GM18951 (cell line): ENCODE measurements around the gene SYPL1.

Experiments
- POLR2A ChIP-seq: IDR thresholded peaks from 4 replicates; pipeline ENCODE4 v1.6.1; 2011; ENCODE audit warnings: mild to moderate bottlenecking; ENCODE audit not compliant: insufficient read length, insufficient read depth; ENCODE audit errors: extremely low read depth
- in situ Hi-C: fragments of 300-500 bp; cut with MboI; formaldehyde crosslinking; loops from one replicate; pipeline ENCODE4 v1.12.0; 2022; ENCODE audit warnings: low sequenced_read_pairs, mixed read lengths, inconsistent platforms; ENCODE audit not compliant: unreplicated experiment

The SYPL1 gene

DNA sequence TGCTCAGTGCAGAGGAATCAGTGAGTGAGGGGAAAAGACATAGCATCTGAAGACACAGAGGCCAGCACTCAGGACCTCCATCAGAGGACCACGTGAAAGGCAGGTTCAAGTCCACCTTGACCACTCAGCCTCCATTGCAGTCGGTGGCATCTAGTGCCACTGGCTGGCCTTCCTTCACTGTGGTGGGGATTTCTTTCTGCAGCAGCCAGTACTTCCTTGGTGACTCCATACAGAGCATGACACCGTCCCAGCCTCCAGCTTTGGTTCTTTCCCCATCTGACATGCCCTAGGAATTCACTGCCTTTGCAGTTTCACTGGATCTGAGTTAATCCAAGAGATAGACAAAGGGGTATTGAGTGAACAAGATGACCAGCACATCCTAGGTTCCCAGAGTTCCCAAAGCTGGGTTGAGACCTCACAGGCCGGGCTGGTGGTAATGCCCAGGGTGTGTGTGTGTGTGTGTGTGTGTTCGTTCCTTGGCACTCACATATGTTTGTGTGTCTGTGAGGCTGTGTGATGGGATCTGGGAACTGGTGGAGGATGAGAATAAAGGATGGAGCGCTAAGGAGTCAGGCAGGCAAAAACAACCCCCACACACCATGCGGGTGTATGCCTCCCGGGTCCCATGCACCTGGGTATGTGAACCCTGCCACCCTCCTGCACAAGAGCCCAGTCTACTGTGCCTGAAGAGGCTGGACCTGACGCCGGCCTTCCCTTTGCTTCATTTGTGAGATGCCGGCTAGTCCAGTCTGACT lies 57.8 kb downstream of the SYPL1 start:
- no peak for TF ChIP-seq POLR2A
- in situ Hi-C loops, result no loop called here

DNA sequence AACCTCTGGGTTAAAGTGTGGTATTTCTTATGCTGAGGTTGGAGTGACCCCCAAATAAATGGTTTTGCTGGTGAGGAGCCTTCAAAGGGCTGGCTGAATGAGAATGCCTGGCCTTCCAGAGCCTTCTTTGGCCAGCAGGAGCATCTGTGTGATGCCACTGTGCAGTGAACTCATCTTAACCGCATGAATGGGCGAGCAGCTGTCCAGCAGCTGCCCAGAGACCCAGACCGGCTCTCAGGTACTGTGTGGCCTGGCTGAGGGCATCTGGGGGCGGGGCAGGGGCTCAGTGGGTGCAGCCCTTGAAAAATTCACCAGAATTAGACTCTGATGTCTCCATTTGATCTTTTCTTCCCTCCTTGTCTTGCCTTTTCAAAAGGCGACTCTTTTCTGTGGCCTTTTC lies 59.0 kb downstream of the SYPL1 start:
- in situ Hi-C loops, result no loop called here
- TF ChIP-seq POLR2A, result no peak

DNA sequence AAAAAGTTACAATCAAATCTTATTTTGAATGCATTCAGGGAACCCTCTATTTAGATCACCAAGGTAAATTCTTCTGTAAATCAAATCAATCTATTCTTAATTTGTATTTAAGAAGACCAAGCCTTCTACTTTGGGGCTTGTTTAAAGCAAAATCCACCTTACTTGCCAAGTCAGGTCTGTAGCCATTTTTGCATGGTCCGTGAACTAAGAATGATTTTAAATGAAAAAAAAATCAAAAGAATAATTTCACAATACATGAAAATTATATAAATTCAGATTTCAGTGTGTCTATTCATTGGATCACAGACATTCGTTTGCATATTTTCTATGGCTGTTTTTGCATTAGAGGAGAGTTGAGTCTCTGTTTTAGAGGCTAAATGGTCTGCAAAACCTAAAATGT lies 59.4 kb downstream of the SYPL1 start:
- in situ Hi-C loops, result no loop called here

DNA sequence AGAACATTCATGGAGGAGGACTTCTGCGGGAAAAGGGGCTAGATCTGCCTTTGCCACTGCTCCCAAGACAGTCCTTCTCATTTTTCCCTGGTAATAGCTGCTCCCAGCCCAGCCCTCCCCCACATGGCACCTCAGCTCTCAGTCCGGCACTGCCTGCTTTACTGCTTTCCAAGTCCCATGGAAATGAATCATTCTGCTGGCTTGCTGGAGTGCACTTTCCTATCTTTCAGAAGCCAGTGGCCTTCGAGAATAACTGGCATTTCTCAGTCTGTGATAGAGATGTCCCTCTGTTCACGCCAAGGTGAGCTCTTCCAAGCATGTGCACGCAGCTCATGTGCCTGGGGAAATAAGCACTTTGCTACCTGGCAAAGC lies 61.4 kb downstream of the SYPL1 start:
- in situ Hi-C loops, result no loop called here
- no peak for TF ChIP-seq POLR2A

More for the DNA sequence above, 59.4 kb downstream of the SYPL1 start:
- no peak for TF ChIP-seq POLR2A

DNA sequence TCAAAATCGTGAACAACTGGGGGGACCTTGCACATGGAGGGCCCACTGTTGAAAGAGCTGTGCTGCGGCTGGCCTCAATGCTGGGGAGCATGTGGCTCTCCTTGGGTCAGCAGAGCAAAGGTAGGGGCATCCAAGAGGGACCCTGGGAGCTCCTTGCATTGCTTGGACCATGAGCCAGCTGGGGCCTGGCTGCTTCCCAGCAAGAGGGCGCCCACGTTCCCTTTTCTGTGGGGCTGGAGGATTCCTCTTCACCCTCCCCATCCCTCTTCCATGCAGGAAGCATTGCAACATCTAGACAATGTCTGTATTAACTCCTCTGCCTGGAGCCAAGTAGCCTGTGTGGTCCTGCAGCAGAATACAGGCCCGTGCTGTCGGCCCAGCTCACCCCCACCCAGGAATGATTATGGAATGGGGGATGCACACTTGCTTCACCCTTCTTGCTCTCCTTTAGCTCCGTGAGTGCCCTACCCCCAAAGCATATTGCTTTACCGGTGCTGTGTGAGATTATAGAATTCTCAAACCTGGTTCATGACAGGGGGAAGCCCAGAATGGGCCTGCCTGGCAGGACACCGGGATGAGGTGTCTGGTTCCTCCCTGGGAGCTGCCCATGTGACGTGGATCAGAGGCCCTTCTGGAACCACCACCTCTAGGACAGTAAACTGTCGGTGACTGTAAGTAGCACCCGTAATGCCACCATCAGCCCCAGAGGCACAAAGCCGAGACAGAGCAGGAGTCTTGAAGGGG lies 61.9 kb downstream of the SYPL1 start:
- in situ Hi-C loops, result no loop called here
- no peak for TF ChIP-seq POLR2A

DNA sequence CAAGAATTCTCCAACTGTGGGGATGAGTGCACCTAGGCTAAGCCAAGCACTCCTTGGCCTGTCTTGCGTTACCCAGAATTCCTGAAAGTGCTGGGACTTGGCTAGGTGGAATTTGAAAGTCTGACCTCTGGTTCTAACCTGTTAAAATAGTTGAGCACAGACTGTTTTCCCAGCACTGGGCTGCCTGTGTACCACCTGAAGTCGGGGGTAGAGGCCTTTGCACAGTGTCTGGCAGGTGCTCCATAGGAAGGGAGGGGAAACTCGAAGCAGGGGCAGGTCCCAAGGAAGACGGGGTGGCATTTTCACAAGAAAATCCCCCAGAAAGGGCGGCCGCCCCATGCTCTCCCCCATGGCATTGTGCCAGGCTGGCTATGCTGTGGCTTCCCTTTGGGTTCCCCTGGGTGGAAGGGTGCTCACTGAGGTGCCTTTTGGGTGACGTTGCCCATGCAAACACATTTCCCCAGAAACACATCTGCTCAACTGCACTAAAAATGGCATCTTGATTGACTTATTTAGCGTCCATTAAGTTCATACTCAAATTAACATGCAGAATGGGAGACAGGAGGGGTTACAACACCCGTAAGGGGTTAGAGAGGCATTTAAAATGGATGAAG lies 62.9 kb downstream of the SYPL1 start:
- in situ Hi-C loops, result no loop called here
- no peak for TF ChIP-seq POLR2A

DNA sequence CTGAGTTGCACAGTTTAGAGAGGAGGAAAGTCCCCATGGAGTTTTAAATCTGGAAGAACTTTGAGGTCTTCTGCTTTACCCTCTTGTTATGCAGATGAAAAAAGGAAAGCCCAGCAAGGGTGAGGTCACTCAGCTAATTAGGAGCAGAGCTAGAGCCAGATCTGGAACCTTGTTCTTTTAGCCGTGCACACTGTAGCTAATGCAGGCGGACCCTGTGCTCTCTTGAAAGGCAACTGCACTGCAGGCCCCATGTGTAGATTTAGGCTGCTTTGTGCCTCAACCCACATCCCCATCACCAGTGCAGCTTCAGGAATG lies 63.4 kb downstream of the SYPL1 start:
- TF ChIP-seq POLR2A, result no peak
- in situ Hi-C loops, result no loop called here

DNA sequence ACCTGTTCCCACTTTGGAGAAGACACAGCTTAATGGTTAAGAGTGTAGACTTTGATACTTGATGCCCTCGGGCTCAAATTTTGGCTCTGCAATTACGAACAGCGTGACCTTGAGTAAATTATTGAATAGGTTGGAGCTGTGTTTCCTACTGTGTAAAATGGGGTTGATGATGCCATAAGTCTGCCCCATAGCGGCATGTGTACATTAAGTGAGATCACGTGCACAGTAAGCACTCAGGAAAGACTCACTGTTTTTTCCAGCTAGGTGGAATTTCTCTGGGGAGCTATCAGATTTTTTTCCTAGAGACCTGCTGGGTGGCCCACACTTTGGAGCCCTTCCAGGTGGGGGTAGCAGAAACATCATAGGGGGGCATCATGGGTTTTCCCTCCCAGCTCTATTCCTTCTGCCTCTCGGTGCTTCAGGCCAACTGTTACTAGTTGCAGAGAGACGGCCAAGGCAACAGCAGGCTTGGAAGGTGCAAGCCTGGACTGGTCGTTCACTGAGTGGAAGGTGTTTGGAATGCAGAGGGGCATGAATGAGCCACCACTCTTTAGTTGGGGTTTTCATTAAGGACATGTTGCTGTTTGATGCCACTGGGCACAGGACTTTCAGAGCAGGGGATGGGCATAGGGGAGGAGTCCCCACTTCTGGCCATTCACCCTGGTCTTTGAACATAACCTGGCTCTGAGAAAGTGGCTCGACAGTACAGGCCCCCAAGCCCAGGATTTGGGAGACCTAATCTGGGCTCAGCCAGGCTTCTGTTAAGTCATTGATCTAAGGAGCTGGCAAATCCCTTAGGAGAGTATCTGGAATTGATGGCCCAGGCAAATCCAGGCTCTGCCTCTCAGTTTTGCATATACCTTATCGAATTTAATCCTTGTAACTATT lies 64.0 kb downstream of the SYPL1 start:
- in situ Hi-C loops, result no loop called here
- no peak for TF ChIP-seq POLR2A

DNA sequence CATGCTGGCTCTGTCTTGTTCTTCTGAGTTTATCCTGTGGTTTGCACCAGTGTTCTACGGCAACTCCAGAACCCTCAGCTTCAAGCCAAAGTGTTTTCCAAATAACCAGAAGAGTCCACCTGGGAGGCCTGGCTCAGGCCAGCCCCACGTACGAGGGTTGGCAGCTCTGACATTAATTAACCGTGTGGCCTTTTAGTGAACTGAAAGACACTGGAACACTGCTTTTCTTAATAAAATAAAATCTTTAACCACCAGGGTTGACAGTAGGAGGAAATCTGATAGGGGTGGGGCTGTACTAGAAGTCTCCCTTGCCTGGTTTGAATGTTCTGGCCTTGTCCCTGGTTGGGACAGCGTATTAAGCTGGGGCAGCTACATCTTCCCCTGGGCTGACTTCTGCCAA lies 64.9 kb downstream of the SYPL1 start:
- in situ Hi-C loops, result no loop called here
- TF ChIP-seq POLR2A, result no peak

DNA sequence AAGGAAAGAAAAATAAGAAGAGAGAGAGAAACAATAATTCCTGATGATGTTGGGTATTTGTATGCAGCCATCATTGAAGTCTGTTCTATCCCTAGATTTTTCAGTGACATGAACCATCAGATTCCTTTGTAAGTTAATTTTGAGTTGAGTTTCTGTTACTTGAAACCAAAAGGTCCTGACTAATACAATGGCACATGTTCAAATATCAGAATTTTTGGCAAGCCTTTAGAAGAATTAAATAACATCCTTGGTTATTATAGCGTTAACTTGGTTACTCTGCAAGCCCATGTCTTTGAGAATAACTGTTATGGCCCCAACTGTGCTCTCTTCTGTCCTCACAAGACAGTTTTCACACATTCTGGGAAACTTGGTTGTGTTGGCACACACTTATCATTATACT lies 66.5 kb downstream of the SYPL1 start:
- in situ Hi-C loops, result no loop called here
- TF ChIP-seq POLR2A, result no peak

DNA sequence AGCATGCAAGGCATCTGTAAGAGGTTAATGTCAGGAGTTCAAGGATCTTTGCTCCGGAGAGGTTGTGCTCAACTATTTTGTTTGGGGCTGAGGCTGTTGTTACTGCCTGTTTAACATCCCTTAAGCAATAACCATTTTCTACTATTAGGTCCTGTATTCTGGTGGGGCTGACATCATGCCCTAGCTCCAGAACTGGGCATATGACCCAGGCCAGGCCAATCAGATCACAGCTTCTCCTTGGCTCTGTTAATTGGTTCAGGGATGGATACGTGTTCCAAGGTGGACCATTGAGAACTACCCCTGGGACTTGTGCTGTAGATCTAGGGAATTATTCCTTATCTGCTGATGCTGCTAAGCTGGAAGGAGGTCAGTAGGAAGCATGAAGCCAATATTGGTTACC lies 67.0 kb downstream of the SYPL1 start:
- in situ Hi-C loops, result no loop called here
- no peak for TF ChIP-seq POLR2A

DNA sequence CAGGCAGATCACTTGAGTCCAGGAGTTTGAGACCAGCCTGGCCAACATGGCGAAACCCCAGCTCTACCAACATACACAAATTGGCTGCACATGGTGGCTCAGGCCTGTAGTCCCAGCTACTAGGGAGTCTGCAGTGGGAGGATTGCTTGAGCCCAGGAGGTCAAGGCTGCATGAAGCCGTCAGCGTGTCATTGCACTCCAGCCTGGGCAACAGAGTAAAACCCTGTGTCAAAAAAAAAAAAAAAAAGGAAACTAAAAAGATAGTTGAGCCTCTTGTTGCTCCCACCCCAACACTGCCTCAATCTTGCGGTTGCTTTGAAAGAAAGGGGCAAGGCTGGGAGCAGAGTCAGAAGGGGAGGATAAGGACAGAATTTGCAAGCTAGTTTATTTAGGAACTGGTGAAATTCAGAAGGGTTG lies 69.9 kb downstream of the SYPL1 start:
- no peak for TF ChIP-seq POLR2A
- in situ Hi-C loops, result no loop called here

DNA sequence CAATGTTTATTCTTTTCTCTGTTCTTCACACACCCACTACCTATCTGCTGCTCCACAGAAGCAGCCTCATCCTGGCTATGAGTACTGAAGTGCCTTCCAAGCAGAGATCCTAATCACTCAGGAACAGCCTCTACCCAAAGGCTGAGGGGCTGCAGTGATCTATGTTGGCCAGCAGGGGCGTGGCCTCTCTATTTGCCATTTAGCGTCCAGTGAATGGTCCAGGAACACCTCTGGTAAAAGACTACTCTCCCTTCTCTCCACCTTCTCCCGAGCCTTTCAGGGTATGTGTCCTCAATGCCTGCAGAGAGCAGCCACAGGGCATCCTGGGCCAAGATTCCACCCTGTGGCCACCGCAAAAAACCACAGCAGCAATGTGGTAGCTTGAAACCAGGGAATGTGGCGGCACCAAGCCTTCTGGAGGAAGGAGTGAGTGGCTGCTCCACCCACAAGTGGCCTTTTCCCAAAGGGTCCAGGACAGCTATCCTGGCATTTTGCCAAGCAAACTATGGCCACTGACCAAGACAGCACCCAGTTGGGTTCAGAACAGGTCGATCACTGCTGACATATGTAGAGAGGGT lies 70.9 kb downstream of the SYPL1 start:
- TF ChIP-seq POLR2A, result no peak
- in situ Hi-C loops, result no loop called here
